Stomach (tissue), 9 donors: ENCODE results near the gene MSL2. TPM values are rescaled to one million over a fixed set of nuclear protein-coding genes. Genes with fewer than 3 reads are reported as not detected.

Experiments
- DNase-seq, 2 donors: peaks; one replicate each; pipeline versions ENCODE4 v3.0.0 to v3.0.0-alpha.2; 2013 to 2019
- H3K27ac ChIP-seq, 5 donors: fragments of 200-600 bp in 4 of 5; sonication (generic) in 4 of 5; one replicate each; pipeline ENCODE4 v1.5.1; 2013 to 2019; ENCODE audit warnings: mild to moderate bottlenecking in 1 of 5, moderate library complexity in 1 of 5
- H3K27me3 ChIP-seq, 3 donors: fragments of 200-600 bp; sonication (generic); one replicate each; pipeline ENCODE4 v1.5.1; 2017 to 2019; ENCODE audit warnings: mixed run types in 1 of 3
- H3K36me3 ChIP-seq, 4 donors: fragments of 200-600 bp; sonication (generic); 1 replicate in 3 of 4; 2 replicates in 1 of 4; pipeline ENCODE4 v1.5.1; 2016 to 2019
- H3K4me1 ChIP-seq, 4 donors: fragments of 200-600 bp; sonication (generic); one replicate each; pipeline ENCODE4 v1.5.1; 2016 to 2019
- H3K4me3 ChIP-seq, 4 donors: fragments of 200-600 bp; sonication (generic) in 3 of 4; one replicate each; pipeline ENCODE4 v1.5.1; 2016 to 2019; ENCODE audit warnings: mild to moderate bottlenecking in 1 of 4
- H3K9me3 ChIP-seq, 4 donors: fragments of 200-600 bp; sonication (generic); one replicate each; pipeline ENCODE4 v1.5.1; 2016 to 2019
- CTCF ChIP-seq, 7 experiments: fragments of 450-650 bp in 4 of 7; fragments of 200-600 bp in 3 of 7; sonication (generic) in 3 of 7; IDR thresholded peaks; one replicate each; pipeline ENCODE4 v1.5.1; 2016 to 2019; ENCODE audit warnings: antibody characterized with exemption in 7 of 7, control low read depth in 2 of 7, mild to moderate bottlenecking in 1 of 7
- EP300 ChIP-seq: sonication (generic); formaldehyde crosslinking; IDR thresholded peaks from one replicate; pipeline ENCODE4 v1.6.1; 2017; ENCODE audit warnings: antibody characterized with exemption
- POLR2A ChIP-seq, 4 donors: fragments of 450-650 bp; IDR thresholded peaks; one replicate each; pipeline ENCODE4 v1.6.1; 2016; ENCODE audit warnings: antibody characterized with exemption in 4 of 4, control low read depth in 2 of 4, mild to moderate bottlenecking in 1 of 4, moderate library complexity in 1 of 4
- POLR2AphosphoS5 ChIP-seq, 3 donors: sonication (generic); formaldehyde crosslinking; IDR thresholded peaks; one replicate each; pipeline ENCODE4 v1.6.1; 2016; ENCODE audit warnings: antibody characterized with exemption in 3 of 3
- WGBS, 5 donors: extraction: QIAGEN DNeasy Blood & Tissue Kit in 3 of 5; methylation state at CpG; one replicate each; pipeline versions ENCODE4 v1.1.5 to v1.1.7; 2013 to 2018; 5-methylcytosine and 5-hydroxymethylcytosine counted together
- intact Hi-C: fragments of 100-400 bp; cut with DNase I; formaldehyde crosslinking; loops from one replicate; pipeline ENCODE4 v1.15.1; 2023; ENCODE audit warnings: low total_unique reads
- polyA plus RNA-seq, 3 donors: library from polyadenylated mRNA; stranded (reverse); fragments of 200-250 nt; gene quantifications; one replicate each; pipeline ENCODE4 v1.2.3, GENCODE V29; 2013
- total RNA-seq, 5 donors: library from RNA; depleted of rRNA; stranded (reverse); fragments of >200 nt; gene quantifications; one replicate each; pipeline versions ENCODE4 v1.1.0 to v1.2.3, GENCODE V29; 2014 to 2016
- donor health status: healthy with polysubstance abuse.
- donor health status: Bipolar disorder and iron deficiency.
- donor health status: healthy.

Gene MSL2
- total and polyA plus RNA-seq, 8 donors, result 3.4 to 55.4 (median 18.6) TPM

GRCh38 chr3:136110481-136110880, 85.7 kb downstream of the MSL2 start:
- Histone ChIP-seq H3K4me1 (no peaks in the 10 kb centered on the region), H3K4me3 (no peak overlapping the region), H3K36me3 (peaks cover 0 to 42% (median 36%) of the 10 kb centered on the region in 4 donors), H3K27me3 (no peaks in the 10 kb centered on the region), H3K9me3 (no peaks in the 10 kb centered on the region), H3K27ac (no peak overlapping the region)
- TF ChIP-seq EP300, result no peak
- WGBS, 5 donors, result 86 to 98% (median 95%) methylated on average over 2 of the region's 2 CpGs
- intact Hi-C loops, result no loop called here
- DNase-seq, result no peak

GRCh38 chr3:136109499-136109898, 86.6 kb downstream of the MSL2 start:
- Histone ChIP-seq H3K36me3 (peaks cover 0 to 48% (median 44%) of the 10 kb centered on the region in 4 donors), H3K27me3 (no peaks in the 10 kb centered on the region), H3K4me1 (no peaks in the 10 kb centered on the region), H3K9me3 (no peaks in the 10 kb centered on the region), H3K27ac (no peak overlapping the region), H3K4me3 (no peak overlapping the region)
- intact Hi-C loops, result no loop called here
- TF ChIP-seq POLR2AphosphoS5 (IDR thresholded peaks at IDR 0.05), result no peak
- no peak for TF ChIP-seq EP300
- no peak for TF ChIP-seq POLR2A (IDR thresholded peaks at IDR 0.05)
- TF ChIP-seq CTCF (IDR thresholded peaks at IDR 0.05), result no peak
- 86 to 93% (median 88%) methylated on average over 1 of the region's 1 CpG for whole genome bisulfite sequencing, 5 donors
- no peak for DNase-seq

- no peaks in the 10 kb centered on the region for H3K4me1 ChIP-seq
- intact Hi-C loops, result no loop called here
- H3K9me3 ChIP-seq, result no peaks in the 10 kb centered on the region
- peaks cover 3 to 67% (median 61%) of the 10 kb centered on the region in 4 donors for H3K36me3 ChIP-seq
- no peak overlapping the region for H3K27ac ChIP-seq
- no peak for DNase-seq
- H3K27me3 ChIP-seq, result no peaks in the 10 kb centered on the region
- no peak overlapping the region for H3K4me3 ChIP-seq
- TF ChIP-seq EP300, result no peak
- no peak for TF ChIP-seq POLR2A (IDR thresholded peaks at IDR 0.05)
- no peak for TF ChIP-seq POLR2AphosphoS5 (IDR thresholded peaks at IDR 0.05)
- TF ChIP-seq CTCF (IDR thresholded peaks at IDR 0.05), result no peak
- WGBS, 5 donors, result 89 to 97% (median 94%) methylated on average over 6 of the region's 6 CpGs
Observed at GRCh38 chr3:136106101-136106500, 90.0 kb downstream of the MSL2 start.

- peaks cover 3 to 67% (median 60%) of the 10 kb centered on the region in 4 donors for H3K36me3 ChIP-seq
- H3K4me1 ChIP-seq, result no peaks in the 10 kb centered on the region
- H3K27me3 ChIP-seq, result no peaks in the 10 kb centered on the region
- no peak for DNase-seq
- TF ChIP-seq POLR2A (IDR thresholded peaks at IDR 0.05) (no peak), CTCF (IDR thresholded peaks at IDR 0.05) (no peak)
- H3K4me3 ChIP-seq, result no peak overlapping the region
- H3K9me3 ChIP-seq, result no peaks in the 10 kb centered on the region
- intact Hi-C loops, result no loop called here
- 87 to 92% (median 89%) methylated on average over 4 of the region's 4 CpGs for WGBS, 5 donors
- H3K27ac ChIP-seq, result no peak overlapping the region
Observed at GRCh38 chr3:136105044-136105443, 91.1 kb downstream of the MSL2 start.

Other genes starting within 250 kb of the MSL2 start
- 10 to 100 TPM; 11.6 to 51.8 (median 34.7) TPM for gene PPP2R3A, start 230.6 kb downstream of the MSL2 start, total RNA-seq
- gene PPP2R3A, start 230.6 kb downstream of the MSL2 start, polyA plus RNA-seq, result 1 to 10 TPM; 2.8 to 5.2 (median 4.3) TPM
- 10 to 100 TPM in 3 of 5 donors, 1 to 10 TPM in 2; 4.7 to 45.0 (median 23.2) TPM for gene PCCB, start 54.0 kb upstream of the MSL2 start, total RNA-seq
- 10 to 100 TPM; 15.5 to 28.4 (median 20.5) TPM for gene PCCB, start 54.0 kb upstream of the MSL2 start, polyA plus RNA-seq